ENCODE measurements around the gene TLE2. TPM values are rescaled to one million over a fixed set of nuclear protein-coding genes. Genes with fewer than 3 reads are reported as not detected.

Gene TLE2
- total RNA-seq, 1 experiment from 2014 or later, result not detected

- no peak overlapping the region for H3K4me2 ChIP-seq (ENCODE audit: low read depth, low read length, poor library complexity, severe bottlenecking)
- no peak for DNase-seq
- H3K4me3 ChIP-seq (ENCODE audit: low read length), result no peak overlapping the region
- H3K27me3 ChIP-seq (ENCODE audit: low read length), result no peaks in the 10 kb centered on the region
- no peaks in the 10 kb centered on the region for H3K9me2 ChIP-seq (replicated peaks; ENCODE audit: insufficient read depth, low read length)
- H3K36me3 ChIP-seq (ENCODE audit: insufficient read depth, low read length), result no peaks in the 10 kb centered on the region
- H3K79me2 ChIP-seq (ENCODE audit: low read length), result no peaks in the 10 kb centered on the region
- H3K9ac ChIP-seq (ENCODE audit: low read length), result no peak overlapping the region
- no peak overlapping the region for H3K27ac ChIP-seq (ENCODE audit: low read length)
- H3K4me1 ChIP-seq (ENCODE audit: low read length), result peaks cover 18% of the 10 kb centered on the region
- no peaks in the 10 kb centered on the region for H3K9me3 ChIP-seq (ENCODE audit: low read length)
- no peaks in the 10 kb centered on the region for H4K20me1 ChIP-seq (ENCODE audit: insufficient read depth, low read depth, low read length)
- no peak overlapping the region for H2AFZ ChIP-seq (ENCODE audit: low read length)
Measured at GRCh38 chr19:3066482-3067049, 37.5 kb upstream of the TLE2 start.

GRCh38 chr19:3065675-3066357, 36.7 kb upstream of the TLE2 start:
- Histone ChIP-seq H3K27me3 (ENCODE audit: low read length) (no peaks in the 10 kb centered on the region), H2AFZ (ENCODE audit: low read length) (no peak overlapping the region), H3K36me3 (ENCODE audit: insufficient read depth, low read length) (no peaks in the 10 kb centered on the region), H3K79me2 (ENCODE audit: low read length) (no peaks in the 10 kb centered on the region; the same call in 1 of the 2 replicates), H3K4me1 (ENCODE audit: low read length) (peaks cover 24% of the 10 kb centered on the region), H3K9ac (ENCODE audit: low read length) (no peak overlapping the region), H3K27ac (ENCODE audit: low read length) (no peak overlapping the region), H3K9me3 (ENCODE audit: low read length) (no peaks in the 10 kb centered on the region), H4K20me1 (ENCODE audit: insufficient read depth, low read depth, low read length) (no peaks in the 10 kb centered on the region), H3K9me2 (replicated peaks; ENCODE audit: insufficient read depth, low read length) (no peaks in the 10 kb centered on the region), H3K4me3 (ENCODE audit: low read length) (no peak overlapping the region), H3K4me2 (ENCODE audit: low read depth, low read length, poor library complexity, severe bottlenecking) (no peak overlapping the region)
- DNase-seq, result peak; percentile 64

GRCh38 chr19:3064011-3064330, 34.9 kb upstream of the TLE2 start:
- Histone ChIP-seq H3K79me2 (ENCODE audit: low read length) (no peaks in the 10 kb centered on the region; the same call in 1 of the 2 replicates), H3K9me2 (replicated peaks; ENCODE audit: insufficient read depth, low read length) (no peaks in the 10 kb centered on the region), H3K27me3 (ENCODE audit: low read length) (no peaks in the 10 kb centered on the region), H3K36me3 (ENCODE audit: insufficient read depth, low read length) (peaks cover 6% of the 10 kb centered on the region; the same call in 1 of the 2 replicates), H3K4me1 (ENCODE audit: low read length) (peaks cover 24% of the 10 kb centered on the region), H3K4me3 (ENCODE audit: low read length) (no peak overlapping the region), H2AFZ (ENCODE audit: low read length) (no peak overlapping the region), H3K9ac (ENCODE audit: low read length) (no peak overlapping the region), H3K27ac (ENCODE audit: low read length) (no peak overlapping the region), H3K4me2 (ENCODE audit: low read depth, low read length, poor library complexity, severe bottlenecking) (no peak overlapping the region), H4K20me1 (ENCODE audit: insufficient read depth, low read depth, low read length) (0 out of 2 replicates have a peak, but pooled peaks cover 7% of the 10 kb centered on the region), H3K9me3 (ENCODE audit: low read length) (no peaks in the 10 kb centered on the region)
- no peak for DNase-seq

GRCh38 chr19:3062165-3063105, 33.4 kb upstream of the TLE2 start, which contains the start of gene TLE5:
TSS of gene TLE5 (minus strand) at chr19:3062495. CDS start at chr19:3062200, 295 bp downstream.
- H3K36me3 ChIP-seq (ENCODE audit: insufficient read depth, low read length), result peaks cover 6% of the 10 kb centered on the region; the same call in 1 of the 2 replicates
- H3K9ac ChIP-seq (ENCODE audit: low read length), result peak within 1 kb of the TSS; percentile 87
- no peaks in the 10 kb centered on the region; the same call in 1 of the 2 replicates for H3K79me2 ChIP-seq (ENCODE audit: low read length)
- peak; percentile 80 for DNase-seq
- no peaks in the 10 kb centered on the region for H3K27me3 ChIP-seq (ENCODE audit: low read length)
- peak within 1 kb of the TSS; percentile 85 for H3K4me3 ChIP-seq (ENCODE audit: low read length)
- H2AFZ ChIP-seq (ENCODE audit: low read length), result peak within 1 kb of the TSS; percentile 81
- 0 out of 2 replicates have a peak, but pooled peaks cover 7% of the 10 kb centered on the region for H4K20me1 ChIP-seq (ENCODE audit: insufficient read depth, low read depth, low read length)
- peak within 1 kb of the TSS; percentile 70 for H3K27ac ChIP-seq (ENCODE audit: low read length)
- peak within 1 kb of the TSS; percentile 89 for H3K4me2 ChIP-seq (ENCODE audit: low read depth, low read length, poor library complexity, severe bottlenecking)
- H3K9me3 ChIP-seq (ENCODE audit: low read length), result no peaks in the 10 kb centered on the region
- no peaks in the 10 kb centered on the region for H3K9me2 ChIP-seq (replicated peaks; ENCODE audit: insufficient read depth, low read length)
- H3K4me1 ChIP-seq (ENCODE audit: low read length), result peaks cover 24% of the 10 kb centered on the region

GRCh38 chr19:3061182-3062161, 32.4 kb upstream of the TLE2 start:
- Histone ChIP-seq H3K4me1 (ENCODE audit: low read length) (peaks cover 24% of the 10 kb centered on the region), H3K79me2 (ENCODE audit: low read length) (no peaks in the 10 kb centered on the region; the same call in 1 of the 2 replicates), H3K4me3 (ENCODE audit: low read length) (peak overlapping the region; percentile 85), H3K36me3 (ENCODE audit: insufficient read depth, low read length) (peaks cover 6% of the 10 kb centered on the region; the same call in 1 of the 2 replicates), H3K9me2 (replicated peaks; ENCODE audit: insufficient read depth, low read length) (no peaks in the 10 kb centered on the region), H3K9me3 (ENCODE audit: low read length) (no peaks in the 10 kb centered on the region), H2AFZ (ENCODE audit: low read length) (peak overlapping the region; percentile 81), H4K20me1 (ENCODE audit: insufficient read depth, low read depth, low read length) (0 out of 2 replicates have a peak, but pooled peaks cover 7% of the 10 kb centered on the region), H3K4me2 (ENCODE audit: low read depth, low read length, poor library complexity, severe bottlenecking) (peak overlapping the region; percentile 89), H3K27ac (ENCODE audit: low read length) (peak overlapping the region; percentile 70), H3K27me3 (ENCODE audit: low read length) (no peaks in the 10 kb centered on the region), H3K9ac (ENCODE audit: low read length) (peak overlapping the region; percentile 87)
- peak; percentile 78 for DNase-seq

- H3K4me3 ChIP-seq (ENCODE audit: low read length), result peak overlapping the region; percentile 85
- no peak for DNase-seq
- H3K9ac ChIP-seq (ENCODE audit: low read length), result peak overlapping the region; percentile 87
- H3K27ac ChIP-seq (ENCODE audit: low read length), result peak overlapping the region; percentile 70
- peak overlapping the region; percentile 89 for H3K4me2 ChIP-seq (ENCODE audit: low read depth, low read length, poor library complexity, severe bottlenecking)
- H4K20me1 ChIP-seq (ENCODE audit: insufficient read depth, low read depth, low read length), result 0 out of 2 replicates have a peak, but pooled peaks cover 7% of the 10 kb centered on the region
- H3K9me2 ChIP-seq (replicated peaks; ENCODE audit: insufficient read depth, low read length), result no peaks in the 10 kb centered on the region
- H3K27me3 ChIP-seq (ENCODE audit: low read length), result no peaks in the 10 kb centered on the region
- H3K9me3 ChIP-seq (ENCODE audit: low read length), result no peaks in the 10 kb centered on the region
- H2AFZ ChIP-seq (ENCODE audit: low read length), result no peak overlapping the region
- H3K79me2 ChIP-seq (ENCODE audit: low read length), result no peaks in the 10 kb centered on the region; the same call in 1 of the 2 replicates
- H3K36me3 ChIP-seq (ENCODE audit: insufficient read depth, low read length), result peaks cover 6% of the 10 kb centered on the region; the same call in 1 of the 2 replicates
- H3K4me1 ChIP-seq (ENCODE audit: low read length), result peaks cover 21% of the 10 kb centered on the region
Measured at GRCh38 chr19:3060857-3061181, 31.7 kb upstream of the TLE2 start.

- 0 out of 2 replicates have a peak, but pooled peaks cover 7% of the 10 kb centered on the region for H4K20me1 ChIP-seq (ENCODE audit: insufficient read depth, low read depth, low read length)
Measured at GRCh38 chr19:3059653-3060052, 30.6 kb upstream of the TLE2 start.

More at GRCh38 chr19:3059653-3060052, 30.6 kb upstream of the TLE2 start:
- H3K9me3 ChIP-seq (ENCODE audit: low read length), result no peaks in the 10 kb centered on the region
- no peak overlapping the region for H3K4me2 ChIP-seq (ENCODE audit: low read depth, low read length, poor library complexity, severe bottlenecking)
- H3K4me3 ChIP-seq (ENCODE audit: low read length), result no peak overlapping the region
- H3K9me2 ChIP-seq (replicated peaks; ENCODE audit: insufficient read depth, low read length), result no peaks in the 10 kb centered on the region
- H3K27ac ChIP-seq (ENCODE audit: low read length), result no peak overlapping the region
- peaks cover 11% of the 10 kb centered on the region for H3K4me1 ChIP-seq (ENCODE audit: low read length)
- no peak for DNase-seq
- H3K79me2 ChIP-seq (ENCODE audit: low read length), result no peaks in the 10 kb centered on the region; the same call in 1 of the 2 replicates
- no peaks in the 10 kb centered on the region for H3K27me3 ChIP-seq (ENCODE audit: low read length)
- H2AFZ ChIP-seq (ENCODE audit: low read length), result no peak overlapping the region
- H3K9ac ChIP-seq (ENCODE audit: low read length), result no peak overlapping the region
- H3K36me3 ChIP-seq (ENCODE audit: insufficient read depth, low read length), result peaks cover 6% of the 10 kb centered on the region; the same call in 1 of the 2 replicates

Data from Karpas-422 (cell line).